Activated B cell treated with CpG ODN at 0.5 μM for 24 hours (primary cell): ENCODE results near the gene CENPF. TPM values are rescaled to one million over a fixed set of nuclear protein-coding genes. Genes with fewer than 3 reads are reported as not detected.

ENCODE experiments used
- ATAC-seq: fragments of 200-7000 bp; cut with Tn5 transposase; one replicate; pipeline ENCODE4 v1.10.0; 2021; ENCODE audit warnings: low read depth, mild to moderate bottlenecking, moderate library complexity
- CTCF ChIA-PET: fragments of 350-600 bp; sonication (Branson Sonifier 250); formaldehyde crosslinking; loops from one replicate; lab custom pipeline; 2021; ENCODE audit warnings: antibody characterized with exemption; lab: Charles Lee
- POLR2A ChIA-PET: fragments of 350-600 bp; sonication (Branson Sonifier 250); formaldehyde crosslinking; loops from one replicate; lab custom pipeline; 2021; ENCODE audit warnings: antibody characterized with exemption; lab: Charles Lee
- DNase-seq: peaks from one replicate; pipeline ENCODE4 v3.0.0; 2022
- H3K27ac Mint-ChIP-seq: one replicate; pipeline ENCODE4 v1.8.0; 2020; ENCODE audit warnings: mixed read lengths
- H3K27me3 Mint-ChIP-seq: one replicate; pipeline ENCODE4 v1.8.0; 2021; ENCODE audit warnings: mixed read lengths
- H3K36me3 Mint-ChIP-seq: one replicate; pipeline ENCODE4 v1.8.0; 2021; ENCODE audit warnings: low read depth, mixed read lengths
- H3K4me1 Mint-ChIP-seq: one replicate; pipeline ENCODE4 v1.8.0; 2021; ENCODE audit warnings: mixed read lengths
- H3K4me3 Mint-ChIP-seq: one replicate; pipeline ENCODE4 v1.8.0; 2020; ENCODE audit warnings: mild to moderate bottlenecking, mixed read lengths
- H3K9me3 Mint-ChIP-seq: one replicate; pipeline ENCODE4 v1.8.0; 2020; ENCODE audit warnings: mixed read lengths
- CTCF ChIP-seq: fragments of 200-600 bp; IDR thresholded peaks from one replicate; pipeline ENCODE4 v1.8.0; 2022; ENCODE audit warnings: antibody characterized with exemption, mild to moderate bottlenecking
- intact Hi-C: fragments of 100-400 bp; cut with micrococcal nuclease; formaldehyde crosslinking; loops from one replicate; pipeline ENCODE4 v1.15.1; 2024
- total RNA-seq: library from RNA; stranded (reverse); gene quantifications from 2 replicates; pipeline ENCODE4 v1.2.3, GENCODE V29; 2022

CENPF gene
- total RNA-seq, 1 donor from 2014 or later: 4.0 TPM

- no peak overlapping the region for H3K27ac Mint-ChIP-seq
These were observed 32.1 kb downstream of the CENPF start for GRCh38 chr1:214635086-214635485.

GRCh38 chr1:214635506-214635905, 32.5 kb downstream of the CENPF start:
- Mint-ChIP-seq H3K27me3 (no peaks in the 10 kb centered on the region), H3K27ac (no peak overlapping the region), H3K4me1 (peaks cover 4% of the 10 kb centered on the region), H3K4me3 (no peak overlapping the region), H3K36me3 (no peaks in the 10 kb centered on the region), H3K9me3 (no peaks in the 10 kb centered on the region)
- ChIA-PET CTCF (interaction anchor here (0.9 to 1.0 kb wide), 4 partner anchors 8 to 374 kb away, joined by 3 to 6 read pairs (median 3); no protein-coding TSS in a partner anchor), POLR2A (no interaction called here)
- DNase-seq (no peak), ATAC-seq (no peak)
- no peak for TF ChIP-seq CTCF
- intact Hi-C loops: no loop called here

More at GRCh38 chr1:214635086-214635485, 32.1 kb downstream of the CENPF start:
- H3K9me3 Mint-ChIP-seq: no peaks in the 10 kb centered on the region
- H3K4me1 Mint-ChIP-seq: peaks cover 4% of the 10 kb centered on the region
- ATAC-seq (no peak), DNase-seq (no peak)
- POLR2A ChIA-PET: no interaction called here
- CTCF ChIA-PET: interaction anchor here (0.9 to 1.0 kb wide), 3 partner anchors 12 to 373 kb away, joined by 3 to 6 read pairs (median 3); no protein-coding TSS in a partner anchor
- no peak overlapping the region for H3K4me3 Mint-ChIP-seq
- H3K27me3 Mint-ChIP-seq: no peaks in the 10 kb centered on the region
- no peaks in the 10 kb centered on the region for H3K36me3 Mint-ChIP-seq
- intact Hi-C loops: no loop called here
- no peak for TF ChIP-seq CTCF

DNA sequence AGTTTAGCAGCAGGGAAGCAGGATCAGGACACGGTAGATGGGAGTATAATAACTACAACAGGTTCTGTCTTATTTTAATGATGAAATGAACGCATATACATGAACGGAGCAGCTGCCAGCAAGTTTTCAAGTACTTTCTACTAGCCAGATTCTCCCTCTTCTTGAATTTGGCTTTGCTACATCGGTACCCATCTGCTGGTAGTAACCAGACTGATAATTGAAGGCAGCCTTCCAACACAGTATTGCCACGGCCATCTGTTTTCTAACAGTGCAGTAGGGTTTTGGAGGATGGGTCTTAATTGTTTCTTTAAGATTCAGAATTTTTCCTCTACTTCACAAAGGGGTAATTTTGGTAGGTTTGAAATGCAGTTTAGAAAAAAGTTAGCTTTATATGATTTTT, 33.4 kb downstream of the CENPF start:
- ChIA-PET POLR2A (no interaction called here), CTCF (interaction anchor here (1.0 to 3.1 kb wide), 3 partner anchors 9 to 422 kb away, joined by 3 to 12 read pairs (median 3); no protein-coding TSS in a partner anchor)
- Mint-ChIP-seq H3K27me3 (no peaks in the 10 kb centered on the region), H3K9me3 (no peaks in the 10 kb centered on the region), H3K36me3 (no peaks in the 10 kb centered on the region), H3K4me3 (no peak overlapping the region), H3K27ac (no peak overlapping the region), H3K4me1 (peaks cover 4% of the 10 kb centered on the region)
- DNase-seq (no peak), ATAC-seq (no peak)
- TF ChIP-seq CTCF: no peak
- intact Hi-C loops: no loop called here

- H3K27me3 Mint-ChIP-seq: no peaks in the 10 kb centered on the region
- no peak overlapping the region for H3K4me3 Mint-ChIP-seq
- ChIA-PET POLR2A (no interaction called here), CTCF (interaction anchor here (1.0 to 3.1 kb wide), 5 partner anchors 9 to 423 kb away, joined by 3 to 12 read pairs (median 7); no protein-coding TSS in a partner anchor)
- H3K4me1 Mint-ChIP-seq: peaks cover 3% of the 10 kb centered on the region
- H3K27ac Mint-ChIP-seq: no peak overlapping the region
- ATAC-seq: no peak
- DNase-seq: no peak
- intact Hi-C loops: loop anchor here (1.0 kb wide), 1 partner anchor 423 kb away; no protein-coding TSS in a partner anchor
- H3K36me3 Mint-ChIP-seq: no peaks in the 10 kb centered on the region
- no peaks in the 10 kb centered on the region for H3K9me3 Mint-ChIP-seq
- TF ChIP-seq CTCF: no peak
These were observed 34.1 kb downstream of the CENPF start for GRCh38 chr1:214637125-214637524.

GRCh38 chr1:214637722-214638458, 34.9 kb downstream of the CENPF start:
- CTCF ChIA-PET: interaction anchor here (1.0 to 3.1 kb wide), 8 partner anchors 8 to 424 kb away, joined by 3 to 12 read pairs (median 4); no protein-coding TSS in a partner anchor
- TF ChIP-seq CTCF: no peak
- ATAC-seq (no peak), DNase-seq (no peak)
- Mint-ChIP-seq H3K27me3 (no peaks in the 10 kb centered on the region), H3K4me1 (no peaks in the 10 kb centered on the region), H3K27ac (no peak overlapping the region), H3K4me3 (no peak overlapping the region), H3K9me3 (no peaks in the 10 kb centered on the region), H3K36me3 (no peaks in the 10 kb centered on the region)
- POLR2A ChIA-PET: no interaction called here
- intact Hi-C loops: loop anchor here (1.0 kb wide), 1 partner anchor 424 kb away; no protein-coding TSS in a partner anchor
